Smooth muscle cell (in vitro differentiated cells): ENCODE measurements around the gene ANO6. TPM values are rescaled to one million over a fixed set of nuclear protein-coding genes. Genes with fewer than 3 reads are reported as not detected.

ENCODE experiments used
- DNase-seq: peaks from one replicate; lab custom pipeline; 2025; ENCODE audit not compliant: unreplicated experiment; lab: John Stamatoyannopoulos, UW
- H2AFZ ChIP-seq: fragments of 200-600 bp; sonication (generic); 2 replicates; pipeline ENCODE4 v1.6.0; 2016; ENCODE audit warnings: antibody characterized with exemption, low read depth, mild to moderate bottlenecking
- H3F3A ChIP-seq: fragments of 200-600 bp; sonication (generic); 2 replicates; pipeline ENCODE4 v1.6.0; 2017; ENCODE audit warnings: antibody characterized with exemption, low read depth
- H3K27ac ChIP-seq: fragments of 200-600 bp; sonication (generic); 2 replicates; pipeline ENCODE4 v1.5.1; 2016; ENCODE audit warnings: low read depth, mild to moderate bottlenecking
- H3K27me3 ChIP-seq: fragments of 200-600 bp; sonication (generic); 2 replicates; pipeline ENCODE4 v1.6.1; 2016; ENCODE audit warnings: low read depth, mild to moderate bottlenecking
- H3K36me3 ChIP-seq: fragments of 200-600 bp; sonication (generic); 2 replicates; pipeline ENCODE4 v1.5.1; 2016; ENCODE audit warnings: low read depth
- H3K4me1 ChIP-seq: fragments of 200-600 bp; sonication (generic); 2 replicates; pipeline ENCODE4 v1.5.1; 2016; ENCODE audit warnings: low read depth
- H3K4me2 ChIP-seq: fragments of 200-600 bp; sonication (generic); 2 replicates; pipeline ENCODE4 v1.6.0; 2016; ENCODE audit warnings: mild to moderate bottlenecking
- H3K4me3 ChIP-seq: fragments of 200-600 bp; sonication (generic); 2 replicates; pipeline ENCODE4 v1.5.1; 2016; ENCODE audit warnings: mild to moderate bottlenecking
- H3K79me2 ChIP-seq: fragments of 200-600 bp; sonication (generic); 2 replicates; pipeline ENCODE4 v1.6.0; 2016; ENCODE audit warnings: low read depth, mild to moderate bottlenecking
- H3K9ac ChIP-seq: fragments of 200-600 bp; sonication (generic); 2 replicates; pipeline ENCODE4 v1.6.0; 2016; ENCODE audit warnings: low read depth
- H3K9me3 ChIP-seq: fragments of 200-600 bp; sonication (generic); replicated peaks from 2 replicates; pipeline ENCODE4 v1.5.1; 2016; ENCODE audit warnings: low read depth
- H4K20me1 ChIP-seq: fragments of 200-600 bp; sonication (generic); 2 replicates; pipeline ENCODE4 v1.6.0; 2016; ENCODE audit warnings: low read depth
- WGBS: methylation state at CpG from one replicate; pipeline ENCODE4 v1.1.7; 2016; ENCODE audit warnings: low lambda C conversion rate; 5-methylcytosine and 5-hydroxymethylcytosine counted together
- polyA plus RNA-seq: library from polyadenylated mRNA; unstranded; fragments of >200 nt; fragmentation: Nextera tagmentation; extraction: Ambion mirVana; gene quantifications from 2 replicates; pipeline ENCODE4 v1.2.1, GENCODE V29; 2016
- total RNA-seq: library from RNA; depleted of rRNA; stranded (reverse); fragments of >200 nt; gene quantifications from 2 replicates; pipeline ENCODE4 v1.2.3, GENCODE V29; 2014
- TF ChIP-seq, protein P1 (sequence below): fragments of 200-600 bp; sonication (generic); IDR thresholded peaks from 2 replicates; pipeline ENCODE4 v1.5.1; 2017; ENCODE audit warnings: borderline replicate concordance, mild to moderate bottlenecking, antibody characterized with exemption; ENCODE audit not compliant: insufficient read depth, poor library complexity, severe bottlenecking

ANO6 gene
- total and polyA plus RNA-seq, 2 experiments from 2014 or later, result 44.8 to 106 TPM

GRCh38 chr12:45247589-45247988 is 31.7 kb downstream of the ANO6 start:
- peaks cover 100% of the 10 kb centered on the region for H3K79me2 ChIP-seq
- H2AFZ ChIP-seq, result no peak overlapping the region
- no peaks in the 10 kb centered on the region for H3K36me3 ChIP-seq

DNA sequence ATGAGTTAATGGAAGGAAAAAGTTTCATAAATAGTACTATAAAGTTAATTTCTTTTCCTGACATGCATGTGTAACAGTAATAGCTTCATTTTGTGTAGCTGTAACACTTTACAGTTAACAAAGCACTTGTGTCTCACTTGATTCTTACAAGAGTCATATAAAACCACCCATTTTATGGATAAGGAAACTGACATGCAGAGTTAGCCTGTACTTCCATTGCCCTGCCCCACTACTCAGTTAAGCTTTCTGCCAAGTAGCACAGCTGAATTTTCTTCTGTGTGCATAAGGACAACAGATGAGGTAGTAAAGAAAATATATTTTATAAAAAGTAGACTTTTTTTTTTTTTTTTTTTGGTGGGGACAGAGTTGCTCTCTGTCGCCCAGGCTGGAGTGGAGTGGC is 32.2 kb downstream of the ANO6 start:
- Histone ChIP-seq H3K27me3 (no peaks in the 10 kb centered on the region), H3F3A (no peaks in the 10 kb centered on the region), H4K20me1 (peaks cover 52% of the 10 kb centered on the region), H3K27ac (no peak overlapping the region), H3K4me3 (no peak overlapping the region), H3K4me1 (no peaks in the 10 kb centered on the region), H3K4me2 (no peak overlapping the region), H3K36me3 (no peaks in the 10 kb centered on the region), H3K79me2 (peaks cover 100% of the 10 kb centered on the region), H3K9me3 (no peaks in the 10 kb centered on the region), H3K9ac (no peak overlapping the region), H2AFZ (no peak overlapping the region)
- DNase-seq, result no peak
- TF ChIP-seq, protein P1, sequence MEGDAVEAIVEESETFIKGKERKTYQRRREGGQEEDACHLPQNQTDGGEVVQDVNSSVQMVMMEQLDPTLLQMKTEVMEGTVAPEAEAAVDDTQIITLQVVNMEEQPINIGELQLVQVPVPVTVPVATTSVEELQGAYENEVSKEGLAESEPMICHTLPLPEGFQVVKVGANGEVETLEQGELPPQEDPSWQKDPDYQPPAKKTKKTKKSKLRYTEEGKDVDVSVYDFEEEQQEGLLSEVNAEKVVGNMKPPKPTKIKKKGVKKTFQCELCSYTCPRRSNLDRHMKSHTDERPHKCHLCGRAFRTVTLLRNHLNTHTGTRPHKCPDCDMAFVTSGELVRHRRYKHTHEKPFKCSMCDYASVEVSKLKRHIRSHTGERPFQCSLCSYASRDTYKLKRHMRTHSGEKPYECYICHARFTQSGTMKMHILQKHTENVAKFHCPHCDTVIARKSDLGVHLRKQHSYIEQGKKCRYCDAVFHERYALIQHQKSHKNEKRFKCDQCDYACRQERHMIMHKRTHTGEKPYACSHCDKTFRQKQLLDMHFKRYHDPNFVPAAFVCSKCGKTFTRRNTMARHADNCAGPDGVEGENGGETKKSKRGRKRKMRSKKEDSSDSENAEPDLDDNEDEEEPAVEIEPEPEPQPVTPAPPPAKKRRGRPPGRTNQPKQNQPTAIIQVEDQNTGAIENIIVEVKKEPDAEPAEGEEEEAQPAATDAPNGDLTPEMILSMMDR, result no peak
- 100% methylated on average over 1 of the region's 1 CpG for WGBS

More at GRCh38 chr12:45247589-45247988, 31.7 kb downstream of the ANO6 start:
- Histone ChIP-seq H3K4me2 (no peak overlapping the region), H3K27ac (no peak overlapping the region), H3K9ac (no peak overlapping the region), H4K20me1 (peaks cover 57% of the 10 kb centered on the region), H3K27me3 (no peaks in the 10 kb centered on the region), H3F3A (no peaks in the 10 kb centered on the region), H3K9me3 (no peaks in the 10 kb centered on the region), H3K4me3 (no peak overlapping the region), H3K4me1 (no peaks in the 10 kb centered on the region)
- TF ChIP-seq, protein P1, result no peak
- no peak for DNase-seq

DNA sequence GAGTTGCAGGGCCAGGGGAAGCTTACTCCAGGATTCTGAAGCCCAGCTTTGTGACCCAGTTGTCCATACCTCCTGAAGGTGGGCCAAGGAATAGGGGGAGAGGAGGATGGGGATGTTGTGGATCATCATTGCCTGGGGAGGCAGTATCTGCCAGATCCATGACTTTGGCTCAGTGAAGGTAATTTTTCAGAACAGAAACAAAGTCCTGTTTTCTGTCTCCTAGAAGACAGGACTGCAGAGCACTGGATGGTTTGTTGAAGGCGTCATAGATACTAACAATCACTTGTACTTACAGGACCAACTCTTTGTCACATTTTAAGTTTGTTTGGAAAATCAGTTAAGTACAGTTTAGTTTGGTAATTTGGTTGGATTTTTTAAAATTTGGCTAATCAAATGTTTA is 38.4 kb downstream of the ANO6 start:
- Histone ChIP-seq H3K79me2 (peaks cover 95% of the 10 kb centered on the region), H3K27me3 (no peaks in the 10 kb centered on the region), H2AFZ (no peak overlapping the region), H3K4me3 (no peak overlapping the region), H3K9me3 (no peaks in the 10 kb centered on the region), H3K4me1 (peaks cover 3% of the 10 kb centered on the region), H3K27ac (peak overlapping the region; percentile 56), H3K9ac (no peak overlapping the region), H4K20me1 (peaks cover 61% of the 10 kb centered on the region), H3K36me3 (no peaks in the 10 kb centered on the region), H3F3A (no peaks in the 10 kb centered on the region), H3K4me2 (no peak overlapping the region)
- DNase-seq, result no peak
- WGBS, result 73% methylated on average over 1 of the region's 1 CpG
- TF ChIP-seq, protein P1, result no peak

- no peak overlapping the region for H3K9ac ChIP-seq
- no peak overlapping the region for H3K27ac ChIP-seq
- H3K4me3 ChIP-seq, result no peak overlapping the region
- TF ChIP-seq, protein P1, result no peak
- no peaks in the 10 kb centered on the region for H3K27me3 ChIP-seq
- H3K9me3 ChIP-seq, result no peaks in the 10 kb centered on the region
- no peaks in the 10 kb centered on the region for H3K36me3 ChIP-seq
- peaks cover 75% of the 10 kb centered on the region for H4K20me1 ChIP-seq
- peaks cover 15% of the 10 kb centered on the region for H3K4me1 ChIP-seq
- no peak overlapping the region for H3K4me2 ChIP-seq
- no peaks in the 10 kb centered on the region for H3F3A ChIP-seq
- no peak overlapping the region for H2AFZ ChIP-seq
- DNase-seq, result no peak
- H3K79me2 ChIP-seq, result peaks cover 85% of the 10 kb centered on the region
Measured at GRCh38 chr12:45256721-45257120, 40.8 kb downstream of the ANO6 start.
